H1 (cell line): ENCODE measurements around the gene WFIKKN1. TPM values are rescaled to one million over a fixed set of nuclear protein-coding genes. Genes with fewer than 3 reads are reported as not detected.

Experiments used
- CTCF ChIA-PET: fragments of 300-600 bp; sonication (Branson Sonifier 250); formaldehyde crosslinking; loops from one replicate; lab custom pipeline; 2021; ENCODE audit not compliant: partially characterized antibody; lab: Charles Lee
- POLR2A ChIA-PET: fragments of 300-600 bp; sonication (Branson Sonifier 250); formaldehyde crosslinking; loops from one replicate; lab custom pipeline; 2021; ENCODE audit warnings: inconsistent platforms; ENCODE audit not compliant: partially characterized antibody; lab: Charles Lee
- DNase-seq, 2 experiments: peaks; one replicate each; pipeline versions ENCODE4 v3.0.0 to v3.0.0-alpha.2; 2010 to 2022; ENCODE audit warnings: low spot score in 2 of 2, low read depth in 1 of 2, mixed read lengths in 1 of 2
- FAIRE-seq: peaks from 2 replicates; lab custom pipeline; 2011; peaks lifted over from hg19 to GRCh38; lab: Jason Lieb, UNC
- H2AFZ ChIP-seq: 2 replicates; pipeline ENCODE4 v1.8.1; 2012; ENCODE audit warnings: low read length, inconsistent platforms
- H2AK5ac ChIP-seq: 2 replicates; pipeline ENCODE4 v1.6.1; 2013; ENCODE audit warnings: low read depth, low read length
- H2BK120ac ChIP-seq: replicated peaks from 2 replicates; pipeline ENCODE3; 2013; ENCODE audit warnings: low read depth, low read length, inconsistent platforms
- H2BK12ac ChIP-seq: 2 replicates; pipeline ENCODE4 v1.6.1; 2013; ENCODE audit warnings: low read depth, low read length
- H2BK15ac ChIP-seq: 2 replicates; pipeline ENCODE4 v1.6.1; 2013; ENCODE audit warnings: low read length
- H2BK20ac ChIP-seq: 2 replicates; pipeline ENCODE4 v1.6.1; 2013; ENCODE audit warnings: low read length
- H2BK5ac ChIP-seq: 2 replicates; pipeline ENCODE4 v1.6.1; 2013; ENCODE audit warnings: low read depth, low read length
- H3K14ac ChIP-seq: 2 replicates; pipeline ENCODE4 v1.6.1; 2013; ENCODE audit warnings: inconsistent platforms; ENCODE audit not compliant: insufficient read length
- H3K18ac ChIP-seq: 2 replicates; pipeline ENCODE4 v1.6.1; 2013; ENCODE audit warnings: low read length; ENCODE audit errors: extremely low read depth
- H3K23ac ChIP-seq: 2 replicates; pipeline ENCODE4 v1.6.1; 2013; ENCODE audit warnings: inconsistent platforms; ENCODE audit not compliant: insufficient read length
- H3K23me2 ChIP-seq: 2 replicates; pipeline ENCODE4 v1.6.1; 2013; ENCODE audit warnings: low read depth, low read length
- H3K27ac ChIP-seq: 2 replicates; pipeline ENCODE4 v1.6.1; 2011; ENCODE audit warnings: low read depth, low read length, inconsistent platforms
- H3K27me3 ChIP-seq, 4 experiments: replicated peaks in 1 of 4; 1 replicate in 1 of 4; 2 replicates in 3 of 4; pipeline versions ENCODE4 v1.6.1 to v1.8.1; 2011 to 2013; ENCODE audit warnings: low read length in 3 of 4, mild to moderate bottlenecking in 3 of 4, inconsistent platforms in 2 of 4, mixed read lengths in 2 of 4, moderate library complexity in 1 of 4; ENCODE audit not compliant: control insufficient read depth in 3 of 4, insufficient read depth in 3 of 4; ENCODE audit errors: extremely low read depth in 1 of 4
- H3K36me3 ChIP-seq, 4 experiments: 2 replicates each; pipeline versions ENCODE4 v1.6.1 to v1.8.1; 2011 to 2013; ENCODE audit warnings: mild to moderate bottlenecking in 4 of 4, low read length in 3 of 4, moderate library complexity in 2 of 4, control low read depth in 1 of 4, inconsistent platforms in 1 of 4; ENCODE audit not compliant: insufficient read depth in 4 of 4, control insufficient read depth in 2 of 4
- H3K4ac ChIP-seq: replicated peaks from 2 replicates; pipeline ENCODE3; 2013; ENCODE audit warnings: low read length, low read depth, mixed read lengths, inconsistent platforms; ENCODE audit not compliant: insufficient read length
- H3K4me1 ChIP-seq, 4 experiments: replicated peaks in 1 of 4; 1 replicate in 1 of 4; 2 replicates in 3 of 4; pipeline versions ENCODE4 v1.6.1 to v1.8.1; 2011 to 2013; ENCODE audit warnings: low read length in 3 of 4, inconsistent platforms in 2 of 4, mixed read lengths in 1 of 4; ENCODE audit not compliant: insufficient read depth in 4 of 4, control insufficient read depth in 3 of 4
- H3K4me2 ChIP-seq, 2 experiments: 2 replicates each; pipeline versions ENCODE4 v1.6.1 to v1.8.1; 2011 to 2013; ENCODE audit warnings: low read depth in 2 of 2, low read length in 2 of 2, control low read depth in 1 of 2, inconsistent platforms in 1 of 2, mild to moderate bottlenecking in 1 of 2; ENCODE audit not compliant: insufficient read depth in 1 of 2
- H3K4me3 ChIP-seq, 4 experiments: fragments of 200-600, 300-600 bp in 1 of 4; sonication (generic), shearing (Covaris generic), sonication (Bioruptor Twin) in 1 of 4; 2 replicates each; pipeline versions ENCODE4 v1.5.1 to v1.8.1; 2011 to 2016; ENCODE audit warnings: low read length in 4 of 4, low read depth in 3 of 4, control low read depth in 2 of 4, inconsistent platforms in 2 of 4, mild to moderate bottlenecking in 2 of 4, mixed read lengths in 1 of 4, moderate library complexity in 1 of 4; ENCODE audit not compliant: insufficient read depth in 2 of 4; ENCODE audit errors: extremely low read depth in 1 of 4
- H3K56ac ChIP-seq: replicated peaks from 2 replicates; pipeline ENCODE3; 2013; ENCODE audit warnings: low read depth, mild to moderate bottlenecking, mixed read lengths, low read length, inconsistent platforms; ENCODE audit not compliant: insufficient read length
- H3K79me1 ChIP-seq: 2 replicates; pipeline ENCODE4 v1.6.1; 2013; ENCODE audit warnings: low read depth, low read length, control low read depth
- H3K79me2 ChIP-seq, 2 experiments: 2 replicates each; pipeline versions ENCODE4 v1.6.1 to v1.8.1; 2012 to 2013; ENCODE audit warnings: low read length in 2 of 2, mild to moderate bottlenecking in 2 of 2, inconsistent platforms in 1 of 2; ENCODE audit not compliant: insufficient read depth in 2 of 2, control insufficient read depth in 1 of 2
- H3K9ac ChIP-seq, 4 experiments: replicated peaks in 1 of 4; 1 replicate in 1 of 4; 2 replicates in 3 of 4; pipeline versions ENCODE4 v1.6.1 to v1.8.1; 2011 to 2013; ENCODE audit warnings: low read depth in 3 of 4, low read length in 3 of 4, control low read depth in 2 of 4, mild to moderate bottlenecking in 2 of 4, moderate library complexity in 2 of 4, inconsistent platforms in 1 of 4; ENCODE audit errors: extremely low read depth in 1 of 4
- H3K9me3 ChIP-seq, 2 experiments: 2 replicates each; pipeline versions ENCODE4 v1.6.1 to v1.8.1; 2012 to 2013; ENCODE audit warnings: mild to moderate bottlenecking in 2 of 2, moderate library complexity in 2 of 2, control low read depth in 1 of 2, inconsistent platforms in 1 of 2, low read depth in 1 of 2, low read length in 1 of 2, mixed read lengths in 1 of 2; ENCODE audit not compliant: insufficient read depth in 2 of 2
- H4K20me1 ChIP-seq, 2 experiments: replicated peaks in 1 of 2; 2 replicates each; pipeline versions ENCODE3 to v1.8.1; 2011 to 2013; ENCODE audit warnings: inconsistent platforms in 2 of 2, low read length in 2 of 2, mild to moderate bottlenecking in 1 of 2; ENCODE audit not compliant: insufficient read depth in 2 of 2, control insufficient read depth in 1 of 2
- H4K5ac ChIP-seq: 2 replicates; pipeline ENCODE4 v1.6.1; 2013; ENCODE audit warnings: low read length, low read depth, mixed read lengths, inconsistent platforms; ENCODE audit not compliant: insufficient read length
- H4K8ac ChIP-seq: 2 replicates; pipeline ENCODE4 v1.8.0; 2013; ENCODE audit warnings: mild to moderate bottlenecking, moderate library complexity, low read length, inconsistent platforms; ENCODE audit not compliant: insufficient read depth; ENCODE audit errors: extremely low read depth
- H4K91ac ChIP-seq: replicated peaks from 2 replicates; pipeline ENCODE3; 2013; ENCODE audit warnings: low read length, mixed read lengths, inconsistent platforms; ENCODE audit not compliant: insufficient read length
- CEBPB ChIP-seq: IDR thresholded peaks from 2 replicates; pipeline ENCODE4 v1.6.1; 2012; ENCODE audit warnings: low read depth, low read length
- CHD2 ChIP-seq: IDR thresholded peaks from 2 replicates; pipeline ENCODE4 v1.6.1; 2012; ENCODE audit warnings: low read length, improper control_type of control experiment
- CREB1 ChIP-seq: IDR thresholded peaks from 2 replicates; pipeline ENCODE4 v1.6.1; 2012; ENCODE audit warnings: inconsistent platforms
- HDAC2 ChIP-seq, 2 experiments: fragments of 300-600 bp in 1 of 2; sonication (generic) in 1 of 2; IDR thresholded peaks; 2 replicates each; pipeline ENCODE4 v1.6.1; 2011 to 2012; ENCODE audit warnings: low read depth in 2 of 2, low read length in 2 of 2, mild to moderate bottlenecking in 2 of 2, moderate library complexity in 2 of 2, borderline replicate concordance in 1 of 2, inconsistent platforms in 1 of 2
- KDM4A ChIP-seq: IDR thresholded peaks from one replicate; pipeline ENCODE4 v1.7.1; 2012; ENCODE audit warnings: low read depth, mild to moderate bottlenecking, moderate library complexity, low read length, inconsistent platforms; ENCODE audit not compliant: severe bottlenecking
- NRF1 ChIP-seq: IDR thresholded peaks from 2 replicates; pipeline ENCODE4 v1.6.1; 2011; ENCODE audit warnings: mild to moderate bottlenecking, low read depth, low read length, improper control_type of control experiment
- POU5F1 ChIP-seq: IDR thresholded peaks from 2 replicates; pipeline ENCODE4 v1.6.1; 2011; ENCODE audit warnings: low read depth, mild to moderate bottlenecking, low read length, moderate library complexity
- RNF2 ChIP-seq: fragments of 200-900, 300-1000 bp; sonication (generic); IDR thresholded peaks from 2 replicates; pipeline ENCODE4 v1.7.1; 2016; ENCODE audit warnings: borderline replicate concordance, low read depth, mild to moderate bottlenecking, antibody characterized with exemption, low read length; ENCODE audit not compliant: poor library complexity, severe bottlenecking; ENCODE audit errors: missing control alignments
- SAP30 ChIP-seq: fragments of 300-600 bp; sonication (generic); IDR thresholded peaks from 2 replicates; pipeline ENCODE4 v1.7.1; 2012; ENCODE audit warnings: low read length, moderate library complexity, mild to moderate bottlenecking, inconsistent platforms; ENCODE audit not compliant: insufficient read depth, insufficient replicate concordance
- SIRT6 ChIP-seq: IDR thresholded peaks from one replicate; pipeline ENCODE4 v1.7.1; 2012; ENCODE audit warnings: low read length, inconsistent platforms
- SRF ChIP-seq: IDR thresholded peaks from 2 replicates; pipeline ENCODE4 v1.6.1; 2011; ENCODE audit warnings: mild to moderate bottlenecking, low read depth, low read length, moderate library complexity
- TAF7 ChIP-seq: optimal IDR thresholded peaks from 2 replicates; pipeline ENCODE3; 2011; ENCODE audit warnings: low read depth, mild to moderate bottlenecking, inconsistent platforms, low read length, moderate library complexity, borderline replicate concordance
- TBP ChIP-seq: IDR thresholded peaks from 2 replicates; pipeline ENCODE4 v1.6.1; 2011; ENCODE audit warnings: low read depth, low read length, improper control_type of control experiment
- YY1 ChIP-seq: IDR thresholded peaks from 2 replicates; pipeline ENCODE4 v1.6.1; 2011; ENCODE audit warnings: low read depth, mild to moderate bottlenecking, low read length
- WGBS, 2 experiments: shearing (Covaris generic) in 1 of 2; methylation state at CpG; one replicate each; pipeline versions ENCODE4 v1.1.6 to v1.1.7; 2013 to 2015; ENCODE audit warnings: low lambda C conversion rate in 2 of 2, mixed read lengths in 2 of 2, inconsistent platforms in 1 of 2, low coverage in 1 of 2, missing lambda C conversion rate in 1 of 2; ENCODE audit not compliant: insufficient replicate concordance in 2 of 2, insufficient coverage in 1 of 2, insufficient read length in 1 of 2; ENCODE audit errors: extremely low coverage in 1 of 2, missing lambda C conversion rate in 1 of 2; 5-methylcytosine and 5-hydroxymethylcytosine counted together
- polyA plus RNA-seq, 7 experiments: library from polyadenylated mRNA; depleted of rRNA in 3 of 7; stranded (reverse) in 5 of 7; unstranded in 2 of 7; fragments of >200 nt in 5 of 7; fragments of 200-250 nt in 2 of 7; gene quantifications; 1 replicate in 5 of 7; 2 replicates in 1 of 7; 4 replicates in 1 of 7; pipeline versions ENCODE4 v1.2.1 to v1.2.3, GENCODE V29; 2011 to 2013; ENCODE audit warnings: missing spikeins in 2 of 7, mixed read lengths in 2 of 7
- total RNA-seq: library from RNA; stranded (reverse); fragmentation: NEBNext Ultra II Directional; extraction: Animal tissue kit (Norgen Biotek cat#: 25700); gene quantifications from 2 replicates; pipeline ENCODE4 v1.2.1, GENCODE V29; 2021

WFIKKN1 gene
- total and polyA plus RNA-seq, 2 of the 8 experiments (the other 6 are each of a cell fraction or from before 2014, with no cell fraction given) = 11.4 to 15.8 TPM

- Histone ChIP-seq H3K4me1 (peaks cover 0 to 4% (median under 1%) of the 10 kb centered on the region in 4 experiments; a peak in 4 of 7 replicates), H3K4me2 (no peak overlapping the region), H3K4me3 (no peak overlapping the region), H4K20me1 (peaks cover 0 to 4% of the 10 kb centered on the region in 2 experiments), H2BK120ac (no peak overlapping the region), H3K36me3 (peaks cover 0 to 28% (median 1%) of the 10 kb centered on the region in 4 experiments; a peak in 1 of 8 replicates), H3K27me3 (no peaks in the 10 kb centered on the region), H2BK20ac (no peak overlapping the region), H4K8ac (no peak overlapping the region), H4K91ac (no peak overlapping the region), H3K9ac (no peak overlapping the region), H3K79me2 (no peaks in the 10 kb centered on the region), H2AK5ac (no peak overlapping the region), H3K27ac (no peak overlapping the region), H3K18ac (no peak overlapping the region), H2BK15ac (no peak overlapping the region), H4K5ac (no peak overlapping the region), H3K56ac (no peak overlapping the region), H3K23me2 (peaks cover 7% of the 10 kb centered on the region), H3K14ac (no peak overlapping the region), H3K23ac (no peak overlapping the region), H3K79me1 (no peaks in the 10 kb centered on the region; the same call in 1 of the 2 replicates), H2BK12ac (no peak overlapping the region), H2AFZ (no peak overlapping the region), H3K4ac (no peak overlapping the region), H2BK5ac (no peak overlapping the region), H3K9me3 (no peaks in the 10 kb centered on the region)
- 94% methylated on average over 16 of the region's 22 CpGs; no CpG with 5 or more reads in 1 of the 2 experiments for WGBS, 2 experiments
- ChIA-PET POLR2A (interaction anchor here (0.8 to 1.9 kb wide), 3 partner anchors 16 to 77 kb away, joined by 3 to 4 read pairs (median 3); partner anchors contain the start of gene RHOT2), CTCF (interaction anchor here (0.7 to 7.9 kb wide), 4 partner anchors 12 to 51 kb away, joined by 3 to 104 read pairs (median 4); partner anchors contain the start of gene RHOT2)
- FAIRE-seq (no peak), DNase-seq (no peak)
- TF ChIP-seq KDM4A (no peak), POU5F1 (no peak), SAP30 (no peak), CREB1 (no peak), SIRT6 (no peak), CHD2 (no peak), NRF1 (no peak), CEBPB (no peak), TBP (no peak), YY1 (no peak), RNF2 (no peak), HDAC2 (IDR thresholded peaks at IDR 0.05; ENCODE audit: borderline replicate concordance in 1 of 2, low read depth in 2 of 2, low read length in 2 of 2) (no peak), TAF7 (no peak), SRF (no peak)
These were observed 21.1 kb downstream of the WFIKKN1 start for GRCh38 chr16:651844-652243.
